Purkinje cell (primary cell): ENCODE data around the gene TAMM41. TPM values are rescaled to one million over a fixed set of nuclear protein-coding genes. Genes with fewer than 3 reads are reported as not detected.

Experiments
- polyA plus RNA-seq: library from polyadenylated mRNA; unstranded; fragments of >200 nt; fragmentation: Nextera tagmentation; gene quantifications from 2 replicates; pipeline ENCODE4 v1.2.1, GENCODE V29; 2014

TAMM41 gene, protein sequence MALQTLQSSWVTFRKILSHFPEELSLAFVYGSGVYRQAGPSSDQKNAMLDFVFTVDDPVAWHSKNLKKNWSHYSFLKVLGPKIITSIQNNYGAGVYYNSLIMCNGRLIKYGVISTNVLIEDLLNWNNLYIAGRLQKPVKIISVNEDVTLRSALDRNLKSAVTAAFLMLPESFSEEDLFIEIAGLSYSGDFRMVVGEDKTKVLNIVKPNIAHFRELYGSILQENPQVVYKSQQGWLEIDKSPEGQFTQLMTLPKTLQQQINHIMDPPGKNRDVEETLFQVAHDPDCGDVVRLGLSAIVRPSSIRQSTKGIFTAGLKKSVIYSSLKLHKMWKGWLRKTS
- 16.1 and 35.9 TPM in 2 replicates for polyA plus RNA-seq

DNA sequence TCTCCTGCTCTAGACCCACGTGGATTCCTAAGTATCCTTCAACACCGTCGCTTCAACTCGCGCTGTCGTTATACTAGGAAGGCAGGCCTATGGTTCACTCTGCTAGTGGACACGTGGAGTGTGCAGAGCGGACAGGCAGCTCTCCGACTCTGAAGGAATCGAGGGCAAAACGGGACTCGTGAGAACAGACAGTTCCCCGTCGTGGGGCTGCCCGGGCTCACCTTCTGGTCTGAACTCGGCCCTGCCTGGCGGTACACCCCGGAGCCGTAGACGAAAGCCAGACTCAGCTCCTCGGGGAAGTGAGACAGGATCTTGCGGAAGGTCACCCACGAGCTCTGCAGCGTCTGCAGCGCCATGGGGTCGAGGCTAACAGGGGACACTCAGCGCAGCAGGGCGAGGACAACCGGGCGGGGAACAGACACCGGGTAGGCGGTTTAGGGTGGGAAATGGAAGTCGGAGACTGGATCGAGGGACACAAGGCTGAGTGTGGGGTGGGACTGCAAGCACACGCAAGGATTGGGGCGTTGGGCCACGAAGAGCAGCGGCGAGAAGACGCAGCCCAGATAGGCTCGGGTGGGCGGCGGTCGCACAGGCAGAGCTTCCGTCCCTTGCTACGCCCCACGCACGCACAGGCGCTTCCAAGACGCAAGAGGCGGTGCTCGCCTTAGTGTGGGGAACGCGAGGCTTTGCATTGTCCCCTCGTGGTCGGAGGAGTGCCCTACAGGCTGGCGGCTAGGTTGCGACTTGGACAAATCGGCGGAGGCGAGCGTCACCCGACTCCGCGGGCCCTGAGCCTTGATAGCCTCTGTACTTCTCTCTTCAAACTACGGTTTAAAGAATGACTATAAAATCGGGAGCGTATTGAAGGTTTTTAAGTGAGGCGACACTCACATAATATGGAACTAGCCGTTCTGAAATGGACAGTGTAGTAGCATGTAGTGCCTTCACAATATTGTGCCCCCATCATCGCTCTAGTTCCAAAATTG lies at the start of gene TAMM41:
TSS of gene TAMM41 (minus strand) at position 605 of the 986 bp plus-strand sequence. CDS start at position 356, 249 bp downstream.

Other genes starting within 250 kb of the TAMM41 start
- gene VGLL4, start 203.0 kb downstream of the TAMM41 start, polyA plus RNA-seq: 1.1 and 5.8 TPM in 2 replicates
- 13.0 and 57.1 TPM in 2 replicates for gene SYN2, start 157.5 kb upstream of the TAMM41 start, polyA plus RNA-seq